NCI-H82 treated with DMSO at 0.1 percent for 48 hours (cell line): Measurements from ENCODE around the gene RIMS4.

Experiments used
- DNase-seq: peaks from one replicate; lab custom pipeline; 2025; ENCODE audit not compliant: unreplicated experiment; lab: John Stamatoyannopoulos, UW

Gene RIMS4

DNA sequence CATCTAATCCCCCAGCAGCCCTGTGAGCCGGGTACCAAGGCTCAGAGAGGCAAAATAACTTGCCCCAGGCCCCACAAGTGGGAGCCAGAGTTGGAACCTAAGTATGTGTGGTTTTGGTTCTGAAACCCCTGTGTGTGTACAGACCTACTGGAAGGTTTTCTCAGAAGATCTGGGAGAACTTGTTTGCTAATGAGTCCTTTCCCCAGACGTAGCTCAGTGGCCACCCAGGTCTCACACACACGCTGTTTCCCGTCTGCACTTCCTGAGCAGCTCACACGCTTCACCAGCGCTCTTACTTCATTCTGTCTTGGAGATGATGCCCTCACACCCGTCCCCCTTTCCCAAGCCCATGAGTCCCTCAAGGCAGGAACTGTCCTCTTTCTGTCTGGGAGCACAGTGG is 87.0 kb downstream of the RIMS4 start:
- DNase-seq, result no peak

- DNase-seq, result no peak
Measured at GRCh38 chr20:44722990-44723389, 87.4 kb downstream of the RIMS4 start.

DNA sequence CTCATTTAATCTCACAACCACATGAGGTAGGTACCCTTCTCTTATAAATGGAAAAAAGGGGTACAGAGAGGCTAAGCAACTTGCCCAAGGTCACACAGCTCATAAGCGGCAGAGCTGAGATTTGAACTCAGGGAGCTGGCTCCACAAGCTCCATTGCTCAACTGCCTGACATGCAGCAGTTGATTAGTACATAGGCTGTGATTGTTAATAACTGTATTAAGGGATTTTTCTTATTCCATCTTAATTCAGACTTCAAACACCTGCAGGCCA is 88.6 kb downstream of the RIMS4 start:
- no peak for DNase-seq

- no peak for DNase-seq
Measured at GRCh38 chr20:44720997-44721784, 89.2 kb downstream of the RIMS4 start.

DNA sequence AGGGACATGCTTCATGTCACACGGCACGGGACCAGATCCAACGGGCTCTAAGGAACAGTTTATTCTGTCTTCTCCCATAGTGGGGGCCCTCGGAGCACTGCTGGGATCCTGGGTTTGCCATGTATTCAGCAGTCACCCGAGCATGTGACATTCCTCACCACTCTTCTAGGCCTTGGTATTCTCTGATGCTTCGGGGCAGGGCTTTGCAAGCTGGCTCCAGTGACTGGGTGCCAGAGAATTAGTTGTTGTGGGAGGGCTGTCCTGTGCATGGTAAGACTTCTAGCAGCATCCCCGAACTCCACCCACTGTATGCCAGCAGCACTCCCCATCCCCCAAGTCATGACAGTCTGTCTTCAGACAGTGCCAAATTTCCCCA is 89.7 kb downstream of the RIMS4 start:
- DNase-seq, result no peak

DNA sequence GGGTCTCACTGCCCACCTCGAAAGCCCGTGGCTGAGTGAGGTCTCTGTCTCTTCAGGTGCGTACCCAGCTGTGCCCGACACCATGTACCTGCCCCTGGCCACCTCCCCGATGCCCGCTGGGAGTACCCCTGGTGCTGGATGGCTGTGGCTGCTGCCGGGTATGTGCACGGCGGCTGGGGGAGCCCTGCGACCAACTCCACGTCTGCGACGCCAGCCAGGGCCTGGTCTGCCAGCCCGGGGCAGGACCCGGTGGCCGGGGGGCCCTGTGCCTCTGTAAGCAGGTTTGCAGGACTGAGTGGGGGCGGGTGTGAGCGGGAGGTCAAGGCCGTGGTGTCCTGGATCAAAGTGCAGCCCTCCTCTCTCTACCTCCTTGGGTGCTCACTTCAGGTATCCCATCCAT is 90.5 kb downstream of the RIMS4 start:
- DNase-seq, result no peak

DNA sequence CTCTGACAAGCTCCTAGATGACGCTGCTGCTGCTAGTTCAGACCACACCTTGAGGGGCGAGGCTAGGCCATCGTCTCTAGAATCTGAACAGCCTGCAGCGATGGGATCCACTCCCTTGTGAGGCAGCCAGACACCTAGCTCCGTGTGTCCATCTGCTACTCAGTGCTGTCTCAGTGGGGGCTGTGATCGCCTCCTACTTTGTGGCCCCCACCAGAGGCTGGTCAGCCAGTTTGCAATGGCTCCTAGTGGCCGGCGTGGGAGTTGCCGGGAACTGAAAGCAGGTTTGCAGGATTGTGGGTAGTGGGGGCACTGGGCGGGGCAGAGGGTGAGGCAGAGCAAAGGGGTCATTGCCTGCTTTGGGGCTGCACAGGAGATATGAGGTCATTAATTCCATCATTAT is 92.4 kb downstream of the RIMS4 start:
- DNase-seq, result peak; percentile 28

DNA sequence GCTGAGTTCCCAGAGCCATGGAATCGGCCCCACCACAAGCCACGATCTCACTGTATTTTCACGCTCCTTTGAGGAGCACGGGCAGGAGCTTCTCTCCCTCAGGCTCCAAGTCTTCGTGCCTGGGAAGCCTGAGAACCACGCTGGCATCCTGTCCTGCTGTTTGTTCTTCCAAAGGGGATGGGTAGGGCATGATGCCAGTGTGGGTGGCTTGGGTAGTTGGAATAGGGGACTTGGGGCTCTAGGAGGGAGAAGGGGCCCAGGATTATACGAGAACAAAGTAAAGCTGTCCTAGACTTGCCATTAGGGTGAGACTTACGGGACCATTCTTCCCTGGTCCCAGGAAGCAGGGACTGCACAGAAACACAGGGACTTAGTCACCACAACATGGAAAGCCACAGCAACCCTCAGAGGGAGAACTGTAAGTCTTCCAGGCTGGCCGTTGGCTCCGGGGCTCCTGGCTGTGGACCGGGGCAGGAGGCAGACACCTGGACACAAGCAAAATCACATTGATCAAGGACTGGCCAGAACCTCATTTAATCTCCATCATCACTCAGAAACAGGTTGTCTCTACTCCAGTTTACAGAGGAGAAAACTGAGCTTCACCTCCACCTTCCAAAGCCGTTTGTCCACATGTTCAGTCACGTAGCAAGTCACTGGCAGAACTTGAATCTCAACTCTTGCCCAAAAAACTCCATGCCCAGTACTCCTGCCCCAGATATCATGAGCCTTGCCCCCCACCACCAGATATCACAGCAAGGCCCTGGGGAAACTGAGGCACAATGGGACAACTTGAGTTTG is 93.8 kb downstream of the RIMS4 start:
- DNase-seq, result no peak

GRCh38 chr20:44715499-44716308 is 94.6 kb downstream of the RIMS4 start:
- no peak for DNase-seq

GRCh38 chr20:44714701-44715498 is 95.4 kb downstream of the RIMS4 start, which contains the start of gene CCN5:
TSS of gene CCN5 (plus strand) at chr20:44715369. CDS start at chr20:44715391, 22 bp downstream.
- DNase-seq, result no peak

GRCh38 chr20:44714102-44714700 is 96.1 kb downstream of the RIMS4 start:
- DNase-seq, result no peak

DNA sequence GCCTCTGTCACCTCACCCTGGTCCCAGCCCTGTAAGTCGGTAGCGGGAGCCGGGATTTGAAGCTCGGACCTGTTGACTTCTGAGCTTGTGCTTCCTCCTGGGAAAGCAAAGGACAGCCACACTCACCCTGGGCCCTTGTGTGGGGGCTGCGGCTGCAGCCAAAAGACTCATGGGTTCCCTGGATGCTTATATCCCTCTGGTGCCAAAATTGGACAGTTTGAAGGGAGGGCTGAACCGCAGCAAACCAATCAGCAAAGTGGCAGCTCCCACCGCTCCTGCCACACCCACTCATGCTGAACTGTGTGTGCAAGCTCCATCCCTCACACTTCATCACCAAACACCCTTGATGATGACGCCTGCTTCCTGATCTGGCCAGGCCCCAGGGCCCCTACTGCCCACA is 99.1 kb downstream of the RIMS4 start:
- DNase-seq, result no peak

DNA sequence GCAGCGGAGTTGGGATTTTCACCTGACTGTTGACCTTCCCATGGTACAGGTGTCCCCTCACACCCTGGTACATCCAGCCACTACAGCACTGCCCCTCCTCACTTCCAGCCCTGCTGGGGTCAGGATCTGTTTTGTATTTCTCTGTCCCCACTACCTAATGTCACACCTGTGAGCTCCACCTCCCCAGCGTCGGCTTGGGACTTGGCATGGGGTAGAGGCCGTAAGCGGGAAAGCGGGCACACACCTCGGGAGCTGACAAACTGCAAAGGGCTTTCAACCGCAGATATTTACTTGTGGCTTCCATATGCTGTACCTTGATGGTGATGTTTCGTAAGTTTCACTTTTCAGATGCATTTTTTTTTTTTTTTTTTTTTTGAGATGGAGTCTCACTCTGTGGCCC is 100.5 kb downstream of the RIMS4 start:
- no peak for DNase-seq

- no peak for DNase-seq
Measured at GRCh38 chr20:44709380-44709779, 101.0 kb downstream of the RIMS4 start.

- no peak for DNase-seq
Measured at GRCh38 chr20:44707018-44707579, 103.2 kb downstream of the RIMS4 start.

DNA sequence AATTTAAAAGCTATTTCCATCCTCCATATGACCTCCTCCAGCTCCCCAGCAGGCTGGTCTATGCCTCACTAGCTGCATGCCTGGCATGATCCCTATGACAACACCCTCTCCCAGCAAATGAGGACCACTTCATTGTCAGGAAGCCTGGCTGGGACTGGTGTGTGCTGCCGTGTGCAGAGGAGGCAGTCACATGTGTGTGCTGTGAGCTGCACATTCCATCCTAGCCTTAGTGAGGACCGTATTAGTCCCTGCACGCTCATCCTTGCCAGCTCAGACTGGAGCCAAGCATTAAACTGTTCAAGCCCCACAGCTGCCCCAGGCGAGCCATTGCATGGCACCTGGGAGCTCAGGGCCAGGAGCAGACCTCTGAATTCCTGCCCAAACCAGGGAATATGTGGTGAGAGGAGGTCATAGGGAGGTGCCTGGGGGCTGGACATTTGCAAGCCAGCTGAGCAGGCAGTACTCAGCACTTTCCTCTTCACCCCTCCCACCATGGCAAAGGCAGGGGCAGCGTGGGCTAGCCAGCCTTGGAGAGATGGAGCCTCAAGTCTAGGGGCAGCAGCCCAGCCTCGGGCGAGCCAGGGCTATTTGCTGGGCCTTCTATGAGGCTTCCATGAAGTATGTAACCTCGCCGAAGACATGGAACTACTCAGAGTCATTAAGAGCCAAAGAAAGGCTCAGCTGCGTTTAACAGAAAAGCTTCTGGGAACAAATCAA is 103.9 kb downstream of the RIMS4 start:
- DNase-seq, result no peak

DNA sequence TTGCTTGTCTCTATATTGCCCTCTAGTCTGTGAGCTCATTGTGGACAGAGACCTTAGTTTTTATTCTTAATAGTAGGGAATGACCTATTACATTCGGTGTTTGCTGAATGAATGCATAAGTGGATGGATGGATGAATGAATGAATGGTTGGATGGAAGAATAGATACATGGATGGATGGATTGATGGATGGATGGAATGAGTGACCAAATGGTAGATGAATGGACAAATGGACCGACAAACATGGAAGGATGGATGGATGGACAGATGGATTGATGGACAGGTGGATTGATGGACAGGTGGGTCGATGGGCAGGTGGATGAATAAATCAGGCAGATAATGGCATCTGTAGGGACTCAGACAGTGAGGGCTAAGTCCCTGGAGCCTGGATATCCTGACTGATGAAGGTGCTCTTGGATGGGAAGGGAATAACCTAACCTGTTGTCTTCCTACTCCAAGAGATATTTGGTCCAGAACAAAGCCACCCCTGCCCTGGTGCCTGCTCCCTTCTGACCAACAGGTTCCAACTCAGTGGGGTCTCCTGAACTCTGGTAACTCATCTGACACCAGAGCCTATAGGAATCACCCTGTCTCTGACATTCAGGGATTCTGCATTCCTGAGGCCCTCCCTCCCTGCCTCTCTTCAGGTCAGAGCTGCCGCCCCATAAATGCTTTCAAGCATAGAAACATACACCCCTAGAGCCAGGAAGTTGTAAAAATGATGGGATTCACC is 104.8 kb downstream of the RIMS4 start:
- DNase-seq, result no peak

GRCh38 chr20:44704551-44704971 is 105.8 kb downstream of the RIMS4 start:
- no peak for DNase-seq

DNA sequence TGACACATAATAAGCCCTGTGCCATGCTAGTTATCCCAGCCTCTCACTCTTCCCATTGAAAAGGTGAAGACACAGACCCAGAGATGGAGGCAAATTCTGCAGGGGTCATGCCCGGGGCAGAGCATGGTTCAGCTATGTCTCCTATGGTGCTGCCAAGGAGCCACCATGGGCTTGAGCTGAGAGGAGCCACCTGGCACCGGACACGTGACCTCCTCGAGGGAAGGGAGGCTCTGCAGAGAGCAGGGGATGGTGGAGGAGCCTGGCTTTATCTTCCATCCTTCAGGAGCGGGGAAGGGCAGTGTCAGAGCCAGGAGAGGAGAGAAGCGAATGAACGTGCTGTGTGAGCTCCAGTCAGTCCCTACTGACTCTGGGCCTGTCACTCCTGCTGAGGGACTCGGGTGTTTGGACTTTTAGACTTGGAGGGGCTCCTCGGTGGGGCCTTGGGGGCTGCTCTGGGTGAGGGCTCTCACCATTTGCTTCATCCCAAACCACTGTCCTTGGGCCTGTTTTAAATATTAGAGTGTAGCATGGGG is 106.3 kb downstream of the RIMS4 start:
- no peak for DNase-seq
